BJ (cell line): ENCODE data around the gene ENO1. TPM values are rescaled to one million over a fixed set of nuclear protein-coding genes. Genes with fewer than 3 reads are reported as not detected.
A peak's percentile ranks its signal among the peaks of the same experiment; 100 is the strongest.

Experiments
- CTCF ChIA-PET: fragments of 350-600 bp; formaldehyde crosslinking; extraction: SDS; loops from one replicate; lab custom pipeline; 2021; ENCODE audit warnings: antibody characterized with exemption, inconsistent platforms; lab: Yijun Ruan, JAX
- POLR2A ChIA-PET: fragments of 300-600 bp; sonication (Branson Sonifier 250); formaldehyde crosslinking; extraction: SDS; loops from one replicate; lab custom pipeline; 2021; ENCODE audit warnings: antibody characterized with exemption; lab: Charles Lee
- DNase-seq: peaks from one replicate; pipeline ENCODE4 v3.0.0-alpha.2; 2011; ENCODE audit warnings: low read depth
- H3K27me3 ChIP-seq: 2 replicates; pipeline ENCODE4 v1.6.0; 2011; ENCODE audit warnings: low read length; ENCODE audit not compliant: control insufficient read depth, insufficient read depth
- H3K36me3 ChIP-seq: 2 replicates; pipeline ENCODE4 v1.5.1; 2011; ENCODE audit warnings: low read length; ENCODE audit not compliant: control insufficient read depth, insufficient read depth
- H3K4me3 ChIP-seq: 2 replicates; pipeline ENCODE4 v1.5.1; 2011; ENCODE audit warnings: low read depth, mild to moderate bottlenecking, control low read depth, low read length
- polyA plus RNA-seq: library from polyadenylated mRNA; depleted of rRNA; stranded (reverse); fragments of >200 nt; gene quantifications from 2 replicates; pipeline ENCODE4 v1.2.3, GENCODE V29; 2011
- TF ChIP-seq, protein P1 (sequence below): IDR thresholded peaks from 2 replicates; pipeline ENCODE4 v1.5.1; 2011; ENCODE audit warnings: low read depth, mild to moderate bottlenecking, control low read depth, inconsistent platforms, low read length, moderate library complexity; ENCODE audit not compliant: insufficient read depth

ENO1 gene
- polyA plus RNA-seq, 1 experiment = 2,253 TPM

DNA sequence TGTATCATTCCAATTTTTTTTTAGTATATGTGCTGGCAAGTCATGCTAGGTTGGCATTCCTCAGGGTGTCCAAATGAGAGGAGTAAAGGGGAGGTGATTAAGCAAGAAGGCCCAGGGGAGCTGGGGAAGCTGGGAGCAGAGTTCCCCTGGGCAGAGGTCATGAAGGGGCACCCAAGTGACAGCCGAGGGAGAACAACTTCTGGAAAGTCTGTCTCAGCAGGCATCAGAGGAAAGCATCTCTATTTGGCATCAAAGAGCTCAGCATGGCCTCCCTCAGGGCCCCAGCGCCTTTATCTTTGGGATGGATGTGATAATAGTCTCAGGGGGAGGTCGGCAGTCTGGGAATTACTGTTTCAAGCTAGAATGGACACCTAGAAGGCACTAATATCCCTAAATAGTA lies 5.0 kb upstream of the ENO1 start:
- Histone ChIP-seq H3K36me3 (no peaks in the 10 kb centered on the region), H3K4me3 (no peak overlapping the region), H3K27me3 (no peaks in the 10 kb centered on the region)
- ChIA-PET CTCF (interaction anchor here (0.6 to 1.1 kb wide), 2 partner anchors 35 to 272 kb away, joined by 3 to 4 read pairs; no protein-coding TSS in a partner anchor), POLR2A (no interaction called here)
- DNase-seq = no peak
- TF ChIP-seq, protein P1, sequence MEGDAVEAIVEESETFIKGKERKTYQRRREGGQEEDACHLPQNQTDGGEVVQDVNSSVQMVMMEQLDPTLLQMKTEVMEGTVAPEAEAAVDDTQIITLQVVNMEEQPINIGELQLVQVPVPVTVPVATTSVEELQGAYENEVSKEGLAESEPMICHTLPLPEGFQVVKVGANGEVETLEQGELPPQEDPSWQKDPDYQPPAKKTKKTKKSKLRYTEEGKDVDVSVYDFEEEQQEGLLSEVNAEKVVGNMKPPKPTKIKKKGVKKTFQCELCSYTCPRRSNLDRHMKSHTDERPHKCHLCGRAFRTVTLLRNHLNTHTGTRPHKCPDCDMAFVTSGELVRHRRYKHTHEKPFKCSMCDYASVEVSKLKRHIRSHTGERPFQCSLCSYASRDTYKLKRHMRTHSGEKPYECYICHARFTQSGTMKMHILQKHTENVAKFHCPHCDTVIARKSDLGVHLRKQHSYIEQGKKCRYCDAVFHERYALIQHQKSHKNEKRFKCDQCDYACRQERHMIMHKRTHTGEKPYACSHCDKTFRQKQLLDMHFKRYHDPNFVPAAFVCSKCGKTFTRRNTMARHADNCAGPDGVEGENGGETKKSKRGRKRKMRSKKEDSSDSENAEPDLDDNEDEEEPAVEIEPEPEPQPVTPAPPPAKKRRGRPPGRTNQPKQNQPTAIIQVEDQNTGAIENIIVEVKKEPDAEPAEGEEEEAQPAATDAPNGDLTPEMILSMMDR = no peak

DNA sequence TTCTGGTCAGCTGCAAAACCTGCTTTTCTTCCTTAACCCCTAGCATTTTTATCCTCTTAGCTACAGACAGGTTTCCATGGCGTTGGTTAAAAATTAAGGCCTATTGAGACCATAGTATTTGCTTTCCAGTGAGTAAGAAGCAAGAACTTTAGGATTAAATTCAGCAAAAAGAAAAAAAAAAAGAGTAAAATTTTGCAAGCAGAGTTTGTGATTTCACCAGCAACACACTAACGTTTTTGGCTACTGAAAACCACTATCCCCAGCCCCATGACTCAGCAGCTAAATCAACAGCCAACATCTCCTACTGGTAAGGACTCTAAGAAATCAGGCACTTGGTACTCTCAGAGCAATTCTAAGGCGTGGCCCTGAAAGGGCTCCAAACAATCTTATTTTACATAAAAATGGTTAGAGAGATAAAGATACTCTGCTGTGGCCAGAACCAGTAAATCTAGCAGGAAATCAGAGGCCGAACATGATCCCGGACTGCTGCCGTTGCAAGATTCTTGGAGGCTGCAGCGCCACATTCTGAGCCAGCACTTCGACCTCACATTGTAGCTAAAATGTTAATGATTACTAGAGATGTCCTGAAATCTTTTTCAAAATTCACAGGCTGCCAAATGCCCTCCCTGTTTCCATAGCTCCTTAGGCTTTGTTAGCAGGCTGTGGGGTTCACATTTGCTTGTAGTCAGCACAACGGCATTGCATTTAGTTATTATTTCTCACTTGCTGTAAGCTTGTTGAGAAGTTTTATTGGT lies 1.6 kb upstream of the ENO1 start:
- Histone ChIP-seq H3K27me3 (no peaks in the 10 kb centered on the region), H3K4me3 (no peak overlapping the region), H3K36me3 (peaks cover 5% of the 10 kb centered on the region)
- peak; percentile 92 for DNase-seq
- ChIA-PET CTCF (interaction anchor here (0.8 to 1.5 kb wide), 5 partner anchors 9 to 940 kb away, joined by 3 to 5 read pairs (median 4); no protein-coding TSS in a partner anchor), POLR2A (no interaction called here)
- TF ChIP-seq, protein P1 = no peak

DNA sequence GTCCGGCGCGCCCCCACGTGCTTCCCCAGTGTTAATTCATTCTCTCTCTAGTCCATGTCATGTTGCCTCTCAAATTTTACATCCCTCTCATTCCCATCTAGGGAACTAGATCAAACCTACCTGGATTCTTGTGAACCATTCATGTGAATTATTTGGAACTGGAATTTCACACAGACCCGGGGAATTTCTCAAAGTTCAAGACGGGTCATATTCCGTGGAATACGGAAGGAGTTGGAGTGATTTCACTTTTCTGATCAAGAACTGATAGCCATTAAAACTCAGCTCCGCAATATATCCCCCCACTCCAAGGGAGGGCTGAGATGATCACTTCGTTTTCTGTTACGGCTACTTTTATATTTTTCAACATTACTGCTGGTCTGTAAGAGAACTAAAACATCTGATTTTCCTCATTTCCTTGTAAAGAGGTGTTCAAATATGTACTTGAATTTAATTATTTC lies 1.0 kb upstream of the ENO1 start:
- no peak for DNase-seq
- CTCF ChIA-PET = interaction anchor here (0.8 to 1.5 kb wide), 3 partner anchors 9 to 939 kb away, joined by 3 to 5 read pairs (median 4); no protein-coding TSS in a partner anchor
- H3K27me3 ChIP-seq = no peaks in the 10 kb centered on the region
- POLR2A ChIA-PET = interaction anchor here (0.6 kb wide), 1 partner anchor 34 kb away, joined by 3 read pairs; no protein-coding TSS in a partner anchor
- H3K36me3 ChIP-seq = peaks cover 6% of the 10 kb centered on the region
- H3K4me3 ChIP-seq = peak overlapping the region; percentile 94
- TF ChIP-seq, protein P1 = no peak

DNA sequence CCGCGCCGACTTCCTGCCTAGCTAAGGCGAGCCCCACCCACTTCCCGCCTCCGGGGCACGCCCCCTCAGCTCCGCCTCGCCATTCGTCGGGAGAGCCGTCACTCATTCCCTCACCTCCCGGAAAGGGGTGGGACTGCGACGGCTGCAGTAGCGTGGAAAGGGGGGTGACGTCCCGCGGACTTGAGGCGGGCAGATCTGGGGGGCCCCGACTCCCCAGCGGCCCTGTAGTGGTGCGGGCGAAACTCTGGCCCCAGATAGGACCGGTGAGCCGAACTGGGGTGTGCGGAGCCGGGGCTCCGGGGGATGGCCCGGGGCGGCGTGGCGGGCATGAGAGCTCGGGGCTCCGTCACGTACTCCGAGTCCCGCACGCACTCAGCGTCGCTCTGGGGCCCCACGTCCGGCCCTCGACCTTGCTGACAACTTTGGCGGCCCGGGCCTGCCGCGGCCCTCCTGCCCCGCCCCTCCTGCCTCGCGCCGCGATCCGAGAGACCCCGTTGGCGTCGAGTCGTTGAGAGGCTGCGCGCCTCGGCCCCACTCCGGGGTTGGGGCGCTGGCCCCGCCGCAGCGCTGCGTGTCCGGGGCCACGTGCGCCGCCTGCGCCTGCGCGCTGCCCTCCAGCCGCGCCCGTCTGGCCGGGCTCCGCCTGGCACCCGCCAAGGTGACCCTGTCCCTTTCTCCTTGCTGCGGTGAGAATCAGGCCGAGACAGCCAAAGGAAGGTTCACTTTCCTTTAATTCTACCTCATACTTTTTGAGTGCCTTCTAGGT lies 395 bp upstream of the ENO1 start:
- H3K4me3 ChIP-seq = peak overlapping the region; percentile 94
- ChIA-PET POLR2A (interaction anchor here (0.6 to 0.7 kb wide), 3 partner anchors 27 to 1138 kb away, joined by 3 to 4 read pairs (median 3); no protein-coding TSS in a partner anchor), CTCF (interaction anchor here (1.5 to 1.6 kb wide), 2 partner anchors 10 to 38 kb away, joined by 5 read pairs; no protein-coding TSS in a partner anchor)
- peaks cover 9% of the 10 kb centered on the region for H3K36me3 ChIP-seq
- DNase-seq = peak; percentile 84
- TF ChIP-seq, protein P1 = peak; percentile 16; the same call in 1 of the 2 replicates
- no peaks in the 10 kb centered on the region for H3K27me3 ChIP-seq
